Measurements from ENCODE around the gene PRKG1.

GRCh38 chr10:51423121-51423452 lies 348.8 kb downstream of the PRKG1 start:
- TF ChIP-seq CTCF (conservative IDR thresholded peaks at IDR 0.05; ENCODE audit: low read depth, low read length) (no peak), BHLHE40 (IDR thresholded peaks at IDR 0.05; ENCODE audit: low read depth, low read length) (no peak), USF2 (IDR thresholded peaks at IDR 0.05; ENCODE audit: low read depth, low read length) (no peak), POLR2A (IDR thresholded peaks at IDR 0.05; ENCODE audit: low read depth, low read length) (no peak), RCOR1 (IDR thresholded peaks at IDR 0.05; ENCODE audit: insufficient replicate concordance, low read length) (no peak), NFE2L2 (IDR thresholded peaks at IDR 0.05; ENCODE audit: low read depth, low read length) (no peak), CEBPB (IDR thresholded peaks at IDR 0.05; ENCODE audit: low read depth, low read length) (peak; percentile 95), RFX5 (IDR thresholded peaks at IDR 0.05; ENCODE audit: low read depth, low read length) (no peak), FOS (IDR thresholded peaks at IDR 0.05; ENCODE audit: low read depth, low read length) (no peak), CHD1 (IDR thresholded peaks at IDR 0.05; ENCODE audit: low read depth, low read length) (no peak), ELK1 (IDR thresholded peaks at IDR 0.05; ENCODE audit: borderline replicate concordance, low read depth, low read length) (no peak)
